GM21423 (cell line): ENCODE results near the gene BCAS4.

Experiments
- ATAC-seq: cut with Tn5 transposase; IDR thresholded peaks from one replicate; pipeline ENCODE4 v1.9.1; 2021; ENCODE audit warnings: mild to moderate bottlenecking, moderate library complexity; ENCODE audit not compliant: unreplicated experiment

Gene BCAS4

DNA sequence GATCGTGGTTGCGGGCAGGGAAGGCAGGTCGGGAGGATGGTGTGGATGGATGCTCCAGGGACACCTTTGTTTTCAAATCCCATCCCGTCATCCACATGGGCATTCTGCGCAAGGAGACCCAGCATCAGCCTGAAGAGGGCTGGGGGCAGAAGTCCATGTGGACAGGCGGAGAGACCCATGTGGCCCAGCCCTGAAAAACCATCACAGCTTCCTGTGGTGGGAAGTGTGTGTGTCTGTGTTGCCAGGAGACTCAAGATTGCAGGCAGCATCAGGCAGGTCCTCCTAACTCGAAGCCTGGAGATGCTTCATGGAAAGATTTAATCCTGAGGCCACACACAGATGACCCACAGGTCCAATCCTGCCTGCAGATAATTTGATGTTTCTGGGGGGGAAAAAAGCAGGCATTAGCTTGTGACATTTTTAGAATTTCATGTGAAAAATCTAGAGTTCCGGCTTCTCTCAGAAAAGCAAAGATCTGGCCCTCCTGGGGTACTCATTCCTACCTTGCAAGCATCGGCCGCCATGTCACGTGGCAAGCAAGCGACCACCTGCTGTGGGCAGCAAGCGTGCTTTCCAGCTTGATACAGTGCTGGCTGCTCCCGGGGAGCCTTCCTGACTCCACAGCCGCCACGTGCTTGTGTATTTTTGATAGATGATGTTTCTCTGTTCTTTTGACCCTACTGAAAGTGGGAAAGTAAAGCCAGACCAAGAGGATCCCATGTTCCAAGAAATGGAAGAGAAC, 25.8 kb downstream of the BCAS4 start:
- no peak for ATAC-seq

- no peak for ATAC-seq
Observed at GRCh38 chr20:50821257-50821921, 26.5 kb downstream of the BCAS4 start.

DNA sequence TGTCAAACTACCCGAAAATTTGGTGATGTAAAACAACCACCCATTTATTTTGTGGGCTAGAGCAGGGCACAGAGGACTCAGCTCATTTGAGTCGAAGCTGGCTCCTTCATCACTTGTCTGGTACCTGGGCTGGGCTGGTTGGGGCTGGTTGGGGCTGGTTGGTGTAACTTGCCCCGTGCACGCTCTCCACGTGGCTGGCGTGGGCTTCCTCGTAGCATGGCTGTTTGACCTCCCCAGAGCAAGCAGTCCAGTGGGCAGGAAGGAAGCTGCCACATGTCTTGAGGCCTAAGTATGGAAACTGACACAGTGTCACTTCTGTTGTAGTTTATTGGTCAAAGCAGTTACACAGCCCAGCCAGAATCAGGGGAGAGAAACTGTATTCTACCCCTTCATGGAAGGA, 27.1 kb downstream of the BCAS4 start:
- no peak for ATAC-seq

GRCh38 chr20:50823319-50823718, 28.5 kb downstream of the BCAS4 start:
- no peak for ATAC-seq

GRCh38 chr20:50824137-50824536, 29.3 kb downstream of the BCAS4 start:
- no peak for ATAC-seq

DNA sequence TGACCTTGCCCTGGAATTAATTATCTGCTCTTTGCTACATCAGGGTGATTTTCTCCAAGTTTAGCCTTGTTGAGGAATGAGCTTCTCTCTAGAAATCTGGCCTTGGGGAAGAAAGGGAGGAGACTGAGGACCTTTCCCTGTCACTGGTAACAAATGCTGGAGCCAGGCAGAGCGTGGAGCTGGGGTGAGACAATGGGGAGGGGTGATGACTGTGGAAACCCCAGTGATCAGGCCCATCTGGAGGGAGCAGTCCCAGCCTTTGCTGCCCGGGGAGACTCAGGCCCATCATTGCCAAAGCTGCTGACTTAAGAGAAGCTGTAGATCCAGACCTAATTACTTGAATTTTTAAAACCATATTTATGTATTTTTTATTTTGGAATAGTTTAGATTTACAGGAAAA, 31.3 kb downstream of the BCAS4 start:
- ATAC-seq: no peak

- no peak for ATAC-seq
Observed at GRCh38 chr20:50828363-50829136, 33.7 kb downstream of the BCAS4 start.

DNA sequence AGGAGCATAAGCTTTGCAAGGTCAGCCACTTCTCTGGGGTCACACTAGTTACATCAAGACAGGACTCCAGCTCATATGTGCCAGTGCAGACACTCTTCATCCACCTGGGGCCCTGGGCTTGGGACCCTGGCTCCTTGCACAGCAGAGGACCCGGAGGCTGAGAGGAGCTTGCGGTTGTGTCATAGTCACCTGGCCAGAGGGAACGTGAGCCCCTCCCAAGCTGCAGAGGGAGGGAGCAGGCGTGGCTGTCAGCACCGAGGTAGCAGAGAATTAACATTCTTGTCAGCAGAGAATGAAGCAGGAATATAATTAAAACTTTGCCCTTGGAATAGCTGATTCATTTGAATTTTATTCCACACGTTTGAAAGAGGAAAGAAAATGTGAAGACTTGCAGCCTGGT, 36.8 kb downstream of the BCAS4 start:
- ATAC-seq: no peak

DNA sequence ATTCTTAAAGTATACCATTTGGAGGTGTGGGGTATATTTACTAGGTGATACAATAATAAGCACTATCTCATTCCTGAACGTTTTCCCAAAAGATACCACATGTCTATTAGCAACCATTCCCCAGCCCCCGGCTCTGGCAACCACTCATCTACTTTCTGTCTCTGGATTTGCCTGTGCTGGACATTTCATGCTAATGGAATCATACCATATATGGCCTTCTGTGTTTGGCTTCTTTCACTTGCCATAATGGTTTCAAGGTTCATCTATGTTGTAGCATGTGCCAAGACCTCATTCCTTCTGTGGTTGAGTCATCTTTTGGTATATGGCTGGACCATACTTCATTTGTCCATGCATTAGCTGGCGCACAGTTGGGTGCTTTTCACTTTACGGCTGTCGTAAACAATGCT, 39.7 kb downstream of the BCAS4 start:
- ATAC-seq: no peak

- no peak for ATAC-seq
Observed at GRCh38 chr20:50837532-50838321, 42.9 kb downstream of the BCAS4 start.

DNA sequence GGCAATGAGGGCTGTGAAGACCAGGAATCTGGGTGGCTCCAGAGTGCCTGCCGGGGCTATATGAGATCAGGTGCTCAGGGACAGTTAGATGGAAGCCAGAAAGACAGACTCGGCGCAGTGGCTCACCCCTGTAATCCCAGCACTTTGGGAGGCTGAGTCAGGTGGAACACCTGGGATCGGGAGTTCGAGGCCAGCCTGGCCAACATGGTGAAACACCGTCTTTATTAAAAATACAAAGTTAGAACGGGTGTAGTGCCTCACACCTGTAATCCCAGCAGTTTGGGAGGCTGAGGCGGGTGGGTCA, 43.4 kb downstream of the BCAS4 start:
- no peak for ATAC-seq

DNA sequence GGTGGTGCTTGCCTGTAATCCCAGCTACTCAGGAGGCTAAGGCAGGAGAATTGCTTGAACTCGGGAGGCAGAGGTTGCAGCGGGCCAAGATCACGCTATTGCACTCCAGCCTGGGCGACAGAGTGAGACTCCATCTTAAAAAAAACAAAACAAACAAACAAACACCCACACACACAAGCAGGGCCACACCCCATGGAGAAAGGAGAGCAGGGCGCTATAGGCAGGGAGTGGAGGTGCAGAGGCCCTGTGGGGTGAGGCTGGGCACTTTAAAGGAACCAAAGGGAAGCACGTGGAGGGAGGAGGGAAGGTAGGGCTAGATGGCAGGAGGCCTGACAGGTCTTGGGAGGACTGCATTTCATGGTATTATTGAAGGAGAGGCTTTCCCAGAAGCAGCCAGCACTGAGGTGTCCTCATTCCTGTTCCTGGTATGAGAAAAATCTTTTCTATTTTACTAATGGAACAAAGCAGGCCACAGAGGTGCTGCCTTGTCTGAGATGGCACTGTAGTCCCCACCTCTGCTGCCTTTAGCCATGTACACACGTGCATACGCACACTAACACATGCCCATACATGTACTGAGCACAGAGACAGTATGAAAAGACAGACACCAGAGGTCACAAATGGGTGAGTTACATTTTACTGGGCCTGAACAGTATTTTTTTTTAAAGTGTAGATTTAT, 44.0 kb downstream of the BCAS4 start:
- no peak for ATAC-seq

- no peak for ATAC-seq
Observed at GRCh38 chr20:50842821-50843220, 48.0 kb downstream of the BCAS4 start.

DNA sequence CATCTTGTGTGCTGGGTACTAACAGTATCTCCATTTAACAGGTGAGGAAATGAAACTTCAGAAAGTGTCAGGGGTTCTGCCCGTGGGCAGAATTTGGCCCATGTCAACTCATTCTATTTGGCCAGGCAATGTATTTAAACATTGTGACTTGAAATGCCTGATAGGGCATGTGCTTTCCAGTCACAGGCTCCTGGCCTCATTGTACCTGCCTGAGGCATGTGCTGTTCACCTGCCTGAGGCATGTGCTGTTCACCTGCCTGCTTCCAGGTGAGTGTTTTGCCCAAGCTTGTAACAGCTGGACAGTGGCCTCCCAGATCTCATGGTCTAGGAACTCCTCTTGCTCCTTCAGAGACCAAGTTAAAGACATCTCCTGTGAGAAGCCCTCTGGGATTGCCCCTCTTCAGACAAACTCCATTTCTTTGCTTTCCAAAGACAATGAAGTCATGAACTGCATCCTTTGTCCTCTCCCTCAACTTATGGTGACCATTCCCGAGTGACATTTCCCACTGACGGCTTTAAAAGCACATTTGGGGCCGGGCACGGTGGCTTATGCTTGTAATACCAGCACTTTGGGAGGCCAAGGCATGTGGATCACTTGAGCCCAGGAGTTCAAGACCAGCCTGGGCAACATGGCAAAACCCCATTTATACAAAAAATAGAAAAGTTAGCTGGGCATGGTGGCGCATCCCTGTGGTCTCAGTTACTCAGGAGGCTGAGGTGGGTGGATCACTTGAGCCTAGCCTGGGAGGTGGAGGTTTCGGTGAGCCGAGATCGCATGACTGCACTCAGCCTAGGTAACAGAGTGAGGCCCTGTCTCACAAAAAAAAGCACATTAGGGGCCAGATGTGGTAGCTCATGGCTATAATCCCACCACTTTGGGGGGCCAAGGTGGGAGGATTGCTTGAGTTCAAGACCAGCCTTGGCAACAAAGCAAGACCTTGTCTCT, 48.7 kb downstream of the BCAS4 start:
- no peak for ATAC-seq

- ATAC-seq: peak; percentile 92
Observed at GRCh38 chr20:50844430-50845100, 49.7 kb downstream of the BCAS4 start.

- ATAC-seq: no peak
Observed at GRCh38 chr20:50845566-50846215, 50.8 kb downstream of the BCAS4 start.

DNA sequence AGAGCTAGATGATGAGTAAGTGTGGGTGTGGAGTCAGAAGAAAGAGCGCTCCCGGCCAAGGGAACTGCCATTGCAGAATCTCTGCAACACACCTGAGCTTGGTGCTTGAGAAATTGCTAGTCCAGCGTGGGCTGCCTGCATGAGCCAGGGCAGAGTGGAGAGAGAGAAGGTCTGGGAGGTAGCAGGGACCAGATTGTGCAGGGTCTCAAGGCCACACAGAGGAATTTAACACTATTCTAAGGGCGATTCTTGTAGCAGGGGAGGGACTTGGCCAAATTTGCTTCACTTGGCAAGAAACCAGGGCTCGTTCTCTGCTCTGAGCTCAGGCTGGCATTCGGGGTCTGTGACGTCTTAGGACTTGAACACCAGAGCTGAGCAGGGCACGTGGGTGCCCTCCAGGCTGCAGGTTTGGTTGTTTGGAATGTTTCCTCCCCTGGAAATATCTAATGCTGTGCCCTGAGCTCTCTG, 53.5 kb downstream of the BCAS4 start:
- no peak for ATAC-seq

- ATAC-seq: no peak
Observed at GRCh38 chr20:50848846-50849673, 54.2 kb downstream of the BCAS4 start.
